Measurements from ENCODE around the gene TDRD3.

Gene TDRD3

GRCh38 chr13:60562096-60562780 lies 165.2 kb downstream of the TDRD3 start:
- no peak overlapping the region for H2BK12ac ChIP-seq (ENCODE audit: low read length in 2 of 2)
- H3K27ac ChIP-seq (ENCODE audit: low read length, poor library complexity, severe bottlenecking) = no peak overlapping the region
- H2BK15ac ChIP-seq (ENCODE audit: low read depth, poor library complexity, severe bottlenecking) = no peak overlapping the region
- peaks cover 0 to 2% of the 10 kb centered on the region in 2 experiments for H3K36me3 ChIP-seq (ENCODE audit: control insufficient read depth in 1 of 2, insufficient read depth in 2 of 2, low read depth in 1 of 2, low read length in 2 of 2)
- H3K4me2 ChIP-seq (ENCODE audit: low read length, poor library complexity, severe bottlenecking) = no peak overlapping the region
- H3K18ac ChIP-seq (ENCODE audit: low read depth in 1 of 2, low read length in 2 of 2) = no peak overlapping the region
- no peak overlapping the region for H4K91ac ChIP-seq (ENCODE audit: low read length)
- H2BK120ac ChIP-seq (ENCODE audit: low read depth, low read length) = no peak overlapping the region
- no peak overlapping the region for H3K4me3 ChIP-seq (ENCODE audit: insufficient read depth in 1 of 2, low read depth in 1 of 2, low read length in 2 of 2)
- peaks cover 3% of the 10 kb centered on the region for H3K4me1 ChIP-seq (ENCODE audit: control insufficient read depth, insufficient read depth, low read depth, low read length)
- H3K27me3 ChIP-seq (ENCODE audit: control insufficient read depth in 1 of 2, insufficient read depth in 1 of 2, low read length in 2 of 2) = no peaks in the 10 kb centered on the region
- no peaks in the 10 kb centered on the region for H3K79me1 ChIP-seq (replicated peaks; ENCODE audit: low read length, poor library complexity, severe bottlenecking)
- peak; percentile 15 for DNase-seq
- H3K4ac ChIP-seq (ENCODE audit: low read depth in 1 of 2, low read length in 2 of 2) = no peak overlapping the region
- no peak overlapping the region for H3K23ac ChIP-seq (ENCODE audit: low read length in 2 of 2)
- no peak overlapping the region for H3K9ac ChIP-seq (ENCODE audit: low read length)
- H3K14ac ChIP-seq (ENCODE audit: low read length in 2 of 2) = no peak overlapping the region
- H3K9me3 ChIP-seq (ENCODE audit: control insufficient read depth, low read length) = no peaks in the 10 kb centered on the region
- no peak overlapping the region for H2BK5ac ChIP-seq (ENCODE audit: low read depth, low read length, poor library complexity, severe bottlenecking)
- H4K8ac ChIP-seq (ENCODE audit: low read length) = no peak overlapping the region
- WGBS = 100% methylated on average over 1 of the region's 5 CpGs
- no peak overlapping the region for H2AFZ ChIP-seq (ENCODE audit: low read depth, low read length)
- H2AK5ac ChIP-seq (ENCODE audit: low read length, severe bottlenecking) = no peak overlapping the region

- no peak overlapping the region for H2BK15ac ChIP-seq (ENCODE audit: low read depth, poor library complexity, severe bottlenecking)
- H2BK5ac ChIP-seq (ENCODE audit: low read depth, low read length, poor library complexity, severe bottlenecking) = no peak overlapping the region
- H3K79me1 ChIP-seq (replicated peaks; ENCODE audit: low read length, poor library complexity, severe bottlenecking) = no peaks in the 10 kb centered on the region
- H3K27ac ChIP-seq (ENCODE audit: low read length, poor library complexity, severe bottlenecking) = peak overlapping the region; percentile 40
- H2BK12ac ChIP-seq (ENCODE audit: low read length in 2 of 2) = no peak overlapping the region
- no peak overlapping the region for H3K18ac ChIP-seq (ENCODE audit: low read depth in 1 of 2, low read length in 2 of 2)
- no peaks in the 10 kb centered on the region for H3K9me3 ChIP-seq (ENCODE audit: control insufficient read depth, low read length)
- H2BK120ac ChIP-seq (ENCODE audit: low read depth, low read length) = no peak overlapping the region
- no peak for DNase-seq
- H3K14ac ChIP-seq (ENCODE audit: low read length in 2 of 2) = no peak overlapping the region
- H3K4me2 ChIP-seq (ENCODE audit: low read length, poor library complexity, severe bottlenecking) = no peak overlapping the region
- H2AFZ ChIP-seq (ENCODE audit: low read depth, low read length) = no peak overlapping the region
- peaks cover 4 to 6% of the 10 kb centered on the region in 2 experiments for H3K36me3 ChIP-seq (ENCODE audit: control insufficient read depth in 1 of 2, insufficient read depth in 2 of 2, low read depth in 1 of 2, low read length in 2 of 2)
- no peak overlapping the region for H3K9ac ChIP-seq (ENCODE audit: low read length)
- no peak overlapping the region for H4K91ac ChIP-seq (ENCODE audit: low read length)
- peaks cover 4% of the 10 kb centered on the region for H3K4me1 ChIP-seq (ENCODE audit: control insufficient read depth, insufficient read depth, low read depth, low read length)
- H3K23ac ChIP-seq (ENCODE audit: low read length in 2 of 2) = no peak overlapping the region
- no peak overlapping the region for H3K4me3 ChIP-seq (ENCODE audit: insufficient read depth in 1 of 2, low read depth in 1 of 2, low read length in 2 of 2)
- peaks cover 0 to 4% of the 10 kb centered on the region in 2 experiments for H3K27me3 ChIP-seq (ENCODE audit: control insufficient read depth in 1 of 2, insufficient read depth in 1 of 2, low read length in 2 of 2)
- no peak overlapping the region for H3K4ac ChIP-seq (ENCODE audit: low read depth in 1 of 2, low read length in 2 of 2)
- peak overlapping the region; percentile 85 for H2AK5ac ChIP-seq (ENCODE audit: low read length, severe bottlenecking)
- no peak overlapping the region for H4K8ac ChIP-seq (ENCODE audit: low read length)
Observed at GRCh38 chr13:60571571-60571970, 174.6 kb downstream of the TDRD3 start.

- H3K9me3 ChIP-seq (ENCODE audit: control insufficient read depth, low read length) = no peaks in the 10 kb centered on the region
- H2BK120ac ChIP-seq (ENCODE audit: low read depth, low read length) = no peak overlapping the region
- H3K4me3 ChIP-seq (ENCODE audit: insufficient read depth in 1 of 2, low read depth in 1 of 2, low read length in 2 of 2) = no peak overlapping the region
- WGBS = 76% methylated on average over 4 of the region's 5 CpGs
- H3K4me2 ChIP-seq (ENCODE audit: low read length, poor library complexity, severe bottlenecking) = no peak overlapping the region
- H4K8ac ChIP-seq (ENCODE audit: low read length) = no peak overlapping the region
- peak overlapping the region; percentile 40 for H3K27ac ChIP-seq (ENCODE audit: low read length, poor library complexity, severe bottlenecking)
- H4K91ac ChIP-seq (ENCODE audit: low read length) = no peak overlapping the region
- DNase-seq = peak; percentile 77
- no peak overlapping the region for H2AFZ ChIP-seq (ENCODE audit: low read depth, low read length)
- no peak overlapping the region for H3K14ac ChIP-seq (ENCODE audit: low read length in 2 of 2)
- peaks cover 0 to 10% of the 10 kb centered on the region in 2 experiments for H3K27me3 ChIP-seq (ENCODE audit: control insufficient read depth in 1 of 2, insufficient read depth in 1 of 2, low read length in 2 of 2)
- H2BK15ac ChIP-seq (ENCODE audit: low read depth, poor library complexity, severe bottlenecking) = no peak overlapping the region
- no peak overlapping the region for H3K23ac ChIP-seq (ENCODE audit: low read length in 2 of 2)
- H2BK5ac ChIP-seq (ENCODE audit: low read depth, low read length, poor library complexity, severe bottlenecking) = no peak overlapping the region
- H3K36me3 ChIP-seq (ENCODE audit: control insufficient read depth in 1 of 2, insufficient read depth in 2 of 2, low read depth in 1 of 2, low read length in 2 of 2) = peaks cover 4 to 6% of the 10 kb centered on the region in 2 experiments
- no peak overlapping the region for H3K9ac ChIP-seq (ENCODE audit: low read length)
- no peaks in the 10 kb centered on the region for H3K79me1 ChIP-seq (replicated peaks; ENCODE audit: low read length, poor library complexity, severe bottlenecking)
- H3K18ac ChIP-seq (ENCODE audit: low read depth in 1 of 2, low read length in 2 of 2) = no peak overlapping the region
- no peak overlapping the region for H2BK12ac ChIP-seq (ENCODE audit: low read length in 2 of 2)
- H3K4ac ChIP-seq (ENCODE audit: low read depth in 1 of 2, low read length in 2 of 2) = no peak overlapping the region
- no peak overlapping the region for H2AK5ac ChIP-seq (ENCODE audit: low read length, severe bottlenecking)
- peaks cover 4% of the 10 kb centered on the region for H3K4me1 ChIP-seq (ENCODE audit: control insufficient read depth, insufficient read depth, low read depth, low read length)
Observed at GRCh38 chr13:60572003-60572798, 175.2 kb downstream of the TDRD3 start.

GRCh38 chr13:60572855-60573254 lies 175.8 kb downstream of the TDRD3 start:
- H3K9me3 ChIP-seq (ENCODE audit: control insufficient read depth, low read length) = no peaks in the 10 kb centered on the region
- no peak overlapping the region for H3K18ac ChIP-seq (ENCODE audit: low read depth in 1 of 2, low read length in 2 of 2)
- H2BK12ac ChIP-seq (ENCODE audit: low read length in 2 of 2) = peak overlapping the region in 1 of 2 experiments; percentile 42
- H2AFZ ChIP-seq (ENCODE audit: low read depth, low read length) = no peak overlapping the region
- peak overlapping the region; percentile 22 for H2BK5ac ChIP-seq (ENCODE audit: low read depth, low read length, poor library complexity, severe bottlenecking)
- no peak overlapping the region for H4K8ac ChIP-seq (ENCODE audit: low read length)
- WGBS = 69% methylated on average over 7 of the region's 8 CpGs
- H2BK120ac ChIP-seq (ENCODE audit: low read depth, low read length) = no peak overlapping the region
- peak overlapping the region; percentile 73 for H3K27ac ChIP-seq (ENCODE audit: low read length, poor library complexity, severe bottlenecking)
- no peak overlapping the region for H3K14ac ChIP-seq (ENCODE audit: low read length in 2 of 2)
- peaks cover 0 to 17% of the 10 kb centered on the region in 2 experiments for H3K27me3 ChIP-seq (ENCODE audit: control insufficient read depth in 1 of 2, insufficient read depth in 1 of 2, low read length in 2 of 2)
- DNase-seq = peak; percentile 9
- H3K4ac ChIP-seq (ENCODE audit: low read depth in 1 of 2, low read length in 2 of 2) = no peak overlapping the region
- no peak overlapping the region for H2BK15ac ChIP-seq (ENCODE audit: low read depth, poor library complexity, severe bottlenecking)
- no peak overlapping the region for H4K91ac ChIP-seq (ENCODE audit: low read length)
- no peak overlapping the region for H3K4me2 ChIP-seq (ENCODE audit: low read length, poor library complexity, severe bottlenecking)
- no peak overlapping the region for H3K23ac ChIP-seq (ENCODE audit: low read length in 2 of 2)
- no peak overlapping the region for H3K4me3 ChIP-seq (ENCODE audit: insufficient read depth in 1 of 2, low read depth in 1 of 2, low read length in 2 of 2)
- H3K36me3 ChIP-seq (ENCODE audit: control insufficient read depth in 1 of 2, insufficient read depth in 2 of 2, low read depth in 1 of 2, low read length in 2 of 2) = peaks cover 4 to 6% of the 10 kb centered on the region in 2 experiments
- no peak overlapping the region for H3K9ac ChIP-seq (ENCODE audit: low read length)
- peaks cover 4% of the 10 kb centered on the region for H3K4me1 ChIP-seq (ENCODE audit: control insufficient read depth, insufficient read depth, low read depth, low read length)
- peak overlapping the region; percentile 46 for H2AK5ac ChIP-seq (ENCODE audit: low read length, severe bottlenecking)
- H3K79me1 ChIP-seq (replicated peaks; ENCODE audit: low read length, poor library complexity, severe bottlenecking) = no peaks in the 10 kb centered on the region

All from mesenchymal stem cell (in vitro differentiated cells and primary cell).